GM12878 (cell line): ENCODE data around the gene SHC4. TPM values are rescaled to one million over a fixed set of nuclear protein-coding genes. Genes with fewer than 3 reads are reported as not detected.

Source experiments
- ATAC-seq: fragments of 200-7000 bp; cut with Tn5 transposase; 3 replicates; pipeline ENCODE4 v1.9.1; 2020; ENCODE audit warnings: mild to moderate bottlenecking, moderate library complexity
- BruUV-seq: library from RNA; stranded (reverse); fragments of 400-500 nt; replicated peaks from 2 replicates; lab custom pipeline; 2021; lab: Mats Ljungman, UMichigan
- CTCF ChIA-PET: fragments of 300-600 bp; sonication (Branson Sonifier 250); formaldehyde crosslinking; extraction: SDS; loops from one replicate; lab custom pipeline; 2021; ENCODE audit warnings: inconsistent platforms; lab: Yijun Ruan, JAX
- POLR2A ChIA-PET: fragments of 350-600 bp; formaldehyde crosslinking; extraction: SDS; loops from one replicate; lab custom pipeline; 2021; ENCODE audit warnings: inconsistent platforms; lab: Charles Lee
- RAD21 ChIA-PET: fragments of 300-600 bp; sonication (Branson Sonifier 250); formaldehyde crosslinking; loops from one replicate; lab custom pipeline; 2023; ENCODE audit warnings: antibody characterized with exemption; ENCODE audit not compliant: unreplicated experiment; lab: Charles Lee
- SMC1A ChIA-PET: fragments of 300-600 bp; sonication (Branson Sonifier 250); formaldehyde crosslinking; loops from one replicate; lab custom pipeline; 2023; ENCODE audit not compliant: unreplicated experiment, uncharacterized antibody; lab: Charles Lee
- DNase-seq: peaks from one replicate; pipeline ENCODE4 v3.0.0-alpha.2; 2011; ENCODE audit warnings: low read depth, low spot score
- FAIRE-seq: peaks from 3 replicates; lab custom pipeline; 2011; peaks lifted over from hg19 to GRCh38; lab: Jason Lieb, UNC
- H2AFZ ChIP-seq: 2 replicates; pipeline ENCODE4 v1.6.0; 2011; ENCODE audit warnings: low read depth, low read length, control low read depth; ENCODE audit not compliant: control insufficient read depth
- H3K27ac ChIP-seq: 2 replicates; pipeline ENCODE4 v1.5.1; 2011; ENCODE audit warnings: control low read depth; ENCODE audit not compliant: control insufficient read depth, insufficient read depth
- H3K27me3 ChIP-seq, 2 experiments: replicated peaks in 1 of 2; 2 replicates each; pipeline versions ENCODE4 v1.6.0 to v1.6.1; 2011; ENCODE audit warnings: low read length in 1 of 2; ENCODE audit not compliant: control insufficient read depth in 2 of 2, insufficient read depth in 2 of 2
- H3K36me3 ChIP-seq, 2 experiments: 2 replicates each; pipeline ENCODE4 v1.5.1; 2011; ENCODE audit warnings: low read length in 1 of 2; ENCODE audit not compliant: control insufficient read depth in 2 of 2, insufficient read depth in 2 of 2
- H3K4me1 ChIP-seq: 2 replicates; pipeline ENCODE4 v1.6.1; 2011; ENCODE audit warnings: mild to moderate bottlenecking, low read length, moderate library complexity, mixed read lengths; ENCODE audit not compliant: control insufficient read depth, insufficient read depth
- H3K4me2 ChIP-seq: 2 replicates; pipeline ENCODE4 v1.6.0; 2011; ENCODE audit warnings: control low read depth; ENCODE audit not compliant: control insufficient read depth, insufficient read depth
- H3K4me3 ChIP-seq: fragments of 200-600 bp; sonication (generic); 2 replicates; pipeline ENCODE4 v1.5.1; 2016
- H3K79me2 ChIP-seq: 2 replicates; pipeline ENCODE4 v1.6.0; 2011; ENCODE audit warnings: low read length; ENCODE audit not compliant: control insufficient read depth, insufficient read depth
- H3K9ac ChIP-seq: 2 replicates; pipeline ENCODE4 v1.8.0; 2011; ENCODE audit warnings: low read length, control low read depth, mixed read lengths; ENCODE audit not compliant: control insufficient read depth, insufficient read depth
- H3K9me3 ChIP-seq: replicated peaks from 3 replicates; pipeline ENCODE4 v1.5.1; 2011; ENCODE audit warnings: mild to moderate bottlenecking, low read length; ENCODE audit not compliant: control insufficient read depth, insufficient read depth
- H4K20me1 ChIP-seq: 2 replicates; pipeline ENCODE4 v1.6.0; 2011; ENCODE audit not compliant: control insufficient read depth, insufficient read depth
- ASH2L ChIP-seq: fragments of 300-600, 200-600 bp; sonication (generic); IDR thresholded peaks from 2 replicates; pipeline ENCODE4 v1.6.1; 2017; ENCODE audit warnings: low read depth, mild to moderate bottlenecking, borderline replicate concordance
- BACH1 ChIP-seq: fragments of 450-650 bp; IDR thresholded peaks from 2 replicates; pipeline ENCODE4 v1.6.1; 2017; ENCODE audit warnings: mild to moderate bottlenecking, borderline replicate concordance
- BCL11A ChIP-seq: IDR thresholded peaks from 2 replicates; pipeline ENCODE4 v1.6.1; 2011; ENCODE audit warnings: low read depth, low read length
- BMI1 ChIP-seq: fragments of 450-650 bp; IDR thresholded peaks from 2 replicates; pipeline ENCODE4 v1.6.1; 2016; ENCODE audit warnings: mild to moderate bottlenecking, moderate library complexity, borderline replicate concordance
- BRCA1 ChIP-seq: IDR thresholded peaks from 2 replicates; pipeline ENCODE4 v1.6.1; 2011; ENCODE audit warnings: low read depth, low read length, improper control_type of control experiment
- CBX5 ChIP-seq: sonication (generic); IDR thresholded peaks from 2 replicates; pipeline ENCODE4 v1.6.1; 2016; ENCODE audit warnings: low read depth, moderate library complexity, mild to moderate bottlenecking, inconsistent platforms
- CHD2 ChIP-seq: IDR thresholded peaks from 2 replicates; pipeline ENCODE4 v1.6.1; 2011; ENCODE audit warnings: low read depth, low read length, improper control_type of control experiment, borderline replicate concordance
- DPF2 ChIP-seq: fragments of 450-650 bp; IDR thresholded peaks from 2 replicates; pipeline ENCODE4 v1.6.1; 2017; ENCODE audit warnings: mild to moderate bottlenecking
- HDGF ChIP-seq: fragments of 450-650 bp; IDR thresholded peaks from 2 replicates; pipeline ENCODE4 v1.6.1; 2016; ENCODE audit warnings: antibody characterized with exemption
- NFYB ChIP-seq: IDR thresholded peaks from 2 replicates; pipeline ENCODE4 v1.6.1; 2011; ENCODE audit warnings: low read depth, mild to moderate bottlenecking, low read length, improper control_type of control experiment, moderate library complexity; ENCODE audit not compliant: insufficient read depth
- RAD21 ChIP-seq: IDR thresholded peaks from 2 replicates; pipeline ENCODE4 v1.6.1; 2011; ENCODE audit warnings: mild to moderate bottlenecking, low read depth, low read length, moderate library complexity; ENCODE audit not compliant: insufficient read depth
- RAD51 ChIP-seq: fragments of 450-650 bp; IDR thresholded peaks from 2 replicates; pipeline ENCODE4 v1.6.1; 2016; ENCODE audit warnings: moderate library complexity, mild to moderate bottlenecking, inconsistent platforms
- SMARCA5 ChIP-seq: fragments of 450-650 bp; IDR thresholded peaks from 2 replicates; pipeline ENCODE4 v1.6.1; 2017; ENCODE audit warnings: mild to moderate bottlenecking
- SMC3 ChIP-seq: IDR thresholded peaks from 2 replicates; pipeline ENCODE4 v1.6.1; 2011; ENCODE audit warnings: low read length, improper control_type of control experiment, borderline replicate concordance
- SUZ12 ChIP-seq: fragments of 200-600 bp; sonication (generic); IDR thresholded peaks from one replicate; pipeline ENCODE4 v1.6.1; 2018; ENCODE audit warnings: antibody characterized with exemption, mild to moderate bottlenecking; ENCODE audit not compliant: unreplicated experiment
- WRNIP1 ChIP-seq: IDR thresholded peaks from 2 replicates; pipeline ENCODE4 v1.6.1; 2011; ENCODE audit warnings: low read depth, low read length, improper control_type of control experiment, borderline replicate concordance
- WGBS: methylation state at CpG from one replicate; pipeline ENCODE4 v1.1.6; 2016; ENCODE audit warnings: low lambda C conversion rate; ENCODE audit not compliant: insufficient replicate concordance, insufficient coverage; ENCODE audit errors: missing lambda C conversion rate; 5-methylcytosine and 5-hydroxymethylcytosine counted together
- in situ Hi-C: fragments of 300-500 bp; cut with MboI; formaldehyde crosslinking; loops from 9 replicates; pipeline ENCODE4 v1.14.3; 2018; ENCODE audit warnings: mixed read lengths
- intact Hi-C: fragments of 100-400 bp; cut with micrococcal nuclease; formaldehyde crosslinking; loops from one replicate; pipeline ENCODE4 v1.14.2; 2022; ENCODE audit not compliant: unreplicated experiment
- polyA plus RNA-seq, 11 experiments: library from polyadenylated mRNA; depleted of rRNA in 4 of 11; unstranded in 6 of 11; stranded (reverse) in 5 of 11; fragments of >200 nt; fragmentation: Nextera tagmentation in 4 of 11; fragmentation: Illumina TruSeq in 1 of 11; extraction: Ambion mirVana in 4 of 11; extraction: Trizol in 1 of 11; gene quantifications; 1 replicate in 1 of 11; 2 replicates in 10 of 11; pipeline versions ENCODE4 v1.2.1 to v1.2.3, GENCODE V29; 2011 to 2016; ENCODE audit warnings: inconsistent platforms in 2 of 11, missing spikeins in 2 of 11, low read depth in 1 of 11
- total RNA-seq, 4 experiments: library from RNA; depleted of rRNA in 3 of 4; stranded (reverse); fragments of >200 nt in 3 of 4; fragmentation: Illumina TruSeq in 1 of 4; extraction: Trizol in 1 of 4; gene quantifications; 2 replicates each; pipeline versions ENCODE4 v1.2.1 to v1.2.3, GENCODE V29; 2013 to 2021
- TF ChIP-seq, protein P1 (sequence below): IDR thresholded peaks from 2 replicates; pipeline ENCODE4 v1.6.1; 2012; ENCODE audit warnings: low read depth, low read length, improper control_type of control experiment
- TF ChIP-seq, protein P2 (sequence below): fragments of 450-650 bp; IDR thresholded peaks from 2 replicates; pipeline ENCODE4 v1.6.1; 2018; ENCODE audit warnings: borderline replicate concordance, mild to moderate bottlenecking; ENCODE audit not compliant: partially characterized antibody

The SHC4 gene
- total and polyA plus RNA-seq, 10 of the 15 experiments (the other 5 are each of a cell fraction or from before 2014, with no cell fraction given), result 0.04 to 0.87 (median 0.14) TPM

GRCh38 chr15:48811325-48811958 lies 152.3 kb downstream of the SHC4 start (continued):
- TF ChIP-seq BRCA1, result no peak
- TF ChIP-seq SUZ12, result no peak
- peak; percentile 4; the same call in 1 of the 2 replicates for TF ChIP-seq CHD2
- TF ChIP-seq, protein P1, sequence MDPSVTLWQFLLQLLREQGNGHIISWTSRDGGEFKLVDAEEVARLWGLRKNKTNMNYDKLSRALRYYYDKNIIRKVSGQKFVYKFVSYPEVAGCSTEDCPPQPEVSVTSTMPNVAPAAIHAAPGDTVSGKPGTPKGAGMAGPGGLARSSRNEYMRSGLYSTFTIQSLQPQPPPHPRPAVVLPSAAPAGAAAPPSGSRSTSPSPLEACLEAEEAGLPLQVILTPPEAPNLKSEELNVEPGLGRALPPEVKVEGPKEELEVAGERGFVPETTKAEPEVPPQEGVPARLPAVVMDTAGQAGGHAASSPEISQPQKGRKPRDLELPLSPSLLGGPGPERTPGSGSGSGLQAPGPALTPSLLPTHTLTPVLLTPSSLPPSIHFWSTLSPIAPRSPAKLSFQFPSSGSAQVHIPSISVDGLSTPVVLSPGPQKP, result 0 out of 2 replicates have a peak, but pooled peaks have one; percentile 3
- TF ChIP-seq WRNIP1, result no peak
- TF ChIP-seq BMI1, result peak; percentile 95

DNA sequence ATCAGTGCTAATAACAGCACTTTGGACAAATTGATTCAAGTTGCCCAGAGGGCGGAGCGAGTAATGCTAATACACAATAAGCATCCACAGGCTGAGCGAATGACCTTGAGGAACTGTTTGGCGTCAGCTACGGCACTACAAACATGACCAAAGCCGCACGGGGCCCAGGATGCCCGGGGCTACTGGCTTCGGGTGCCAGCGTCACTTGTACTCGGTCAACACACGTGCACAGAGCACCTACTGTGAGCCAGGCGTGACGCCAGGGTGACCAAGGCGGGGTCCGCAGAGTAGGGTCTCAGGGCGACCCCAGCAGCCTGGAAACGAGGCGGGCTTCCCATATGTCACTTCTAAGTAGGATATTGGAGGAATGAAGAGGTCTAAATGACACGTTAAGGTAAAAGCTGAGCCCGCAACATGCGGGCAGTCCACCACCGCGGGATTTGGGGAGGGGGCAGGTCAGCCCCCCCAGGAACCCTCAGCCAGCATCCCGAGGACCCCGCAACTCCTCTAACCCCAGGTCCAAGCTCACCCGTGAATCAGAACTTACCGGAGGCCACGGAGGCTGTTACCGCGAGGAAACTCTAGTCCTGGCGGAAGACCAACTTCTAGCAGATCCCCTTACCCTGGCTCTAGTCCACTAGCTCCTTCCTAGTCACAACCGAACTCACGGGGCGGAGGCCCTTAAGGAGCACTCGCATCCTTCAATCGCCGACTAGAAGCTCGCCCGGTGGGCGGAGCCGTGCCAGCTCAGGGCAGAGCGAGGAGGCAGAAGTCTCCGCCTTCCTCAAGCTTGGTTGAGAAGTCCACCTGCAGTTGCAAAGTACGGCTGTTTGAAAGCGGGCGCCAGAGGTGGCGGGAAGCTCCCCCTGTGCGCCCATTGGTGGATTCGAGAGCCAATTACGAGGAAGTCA lies 153.1 kb downstream of the SHC4 start, which contains the start of gene CEP152:
Gene CEP152 (minus strand): TSS at position 656 of the 911 bp plus-strand sequence. CDS start 5,420 bp downstream, outside the sequence.
- no peaks in the 10 kb centered on the region for H3K9me3 ChIP-seq
- 0 out of 2 replicates have a peak, but pooled peaks cover 2% of the 10 kb centered on the region for H3K4me1 ChIP-seq
- ChIA-PET SMC1A (interaction anchor here (0.5 to 3.4 kb wide), 10 partner anchors 11 to 1480 kb away, joined by 3 to 27 read pairs (median 4); no protein-coding TSS in a partner anchor), CTCF (interaction anchor here (0.9 to 2.2 kb wide), 15 partner anchors 9 to 612 kb away, joined by 3 to 20 read pairs (median 4); partner anchors contain the start of genes EID1 and FGF7), RAD21 (interaction anchor here (0.6 to 2.1 kb wide), 22 partner anchors 9 to 478 kb away, joined by 3 to 16 read pairs (median 3); partner anchors contain the start of genes COPS2, EID1 and SECISBP2L), POLR2A (interaction anchor here (0.8 to 2.8 kb wide), 11 partner anchors 9 to 345 kb away, joined by 3 to 18 read pairs (median 5); partner anchors contain the start of gene EID1)
- H3K4me3 ChIP-seq, result peak within 1 kb of the TSS; percentile 79
- no peaks in the 10 kb centered on the region; a peak in 1 of 4 replicates for H3K27me3 ChIP-seq
- H3K9ac ChIP-seq, result peak within 1 kb of the TSS; percentile 77
- in situ Hi-C loops, result loop anchor here (25.0 kb wide), 1 partner anchor 648 kb away; no protein-coding TSS in a partner anchor
- peak within 1 kb of the TSS; percentile 86 for H2AFZ ChIP-seq
- WGBS, result under 1% methylated on average over 51 of the region's 51 CpGs
- peak; percentile 98 for DNase-seq
- H3K36me3 ChIP-seq, result no peaks in the 10 kb centered on the region
- peaks cover 32% of the 10 kb centered on the region for H3K79me2 ChIP-seq
- H3K27ac ChIP-seq, result peak within 1 kb of the TSS; percentile 73
- peak; percentile 94 for ATAC-seq
- FAIRE-seq, result peak; percentile 98
- intact Hi-C loops, result no loop called here
- BruUV-seq, result TSS peak; percentile 54
- peak within 1 kb of the TSS; percentile 96 for H3K4me2 ChIP-seq
- H4K20me1 ChIP-seq, result no peaks in the 10 kb centered on the region
- TF ChIP-seq ASH2L (no peak), SMC3 (no peak; the same call in 1 of the 2 replicates), BCL11A (0 out of 2 replicates have a peak, but pooled peaks have one; percentile 18), HDGF (peak; percentile 74), RAD51 (no peak), BACH1 (no peak), NFYB (peak; percentile 100), DPF2 (peak; percentile 74), CBX5 (no peak), RAD21 (no peak), SMARCA5 (0 out of 2 replicates have a peak, but pooled peaks have one; percentile 20)
- TF ChIP-seq, protein P2, sequence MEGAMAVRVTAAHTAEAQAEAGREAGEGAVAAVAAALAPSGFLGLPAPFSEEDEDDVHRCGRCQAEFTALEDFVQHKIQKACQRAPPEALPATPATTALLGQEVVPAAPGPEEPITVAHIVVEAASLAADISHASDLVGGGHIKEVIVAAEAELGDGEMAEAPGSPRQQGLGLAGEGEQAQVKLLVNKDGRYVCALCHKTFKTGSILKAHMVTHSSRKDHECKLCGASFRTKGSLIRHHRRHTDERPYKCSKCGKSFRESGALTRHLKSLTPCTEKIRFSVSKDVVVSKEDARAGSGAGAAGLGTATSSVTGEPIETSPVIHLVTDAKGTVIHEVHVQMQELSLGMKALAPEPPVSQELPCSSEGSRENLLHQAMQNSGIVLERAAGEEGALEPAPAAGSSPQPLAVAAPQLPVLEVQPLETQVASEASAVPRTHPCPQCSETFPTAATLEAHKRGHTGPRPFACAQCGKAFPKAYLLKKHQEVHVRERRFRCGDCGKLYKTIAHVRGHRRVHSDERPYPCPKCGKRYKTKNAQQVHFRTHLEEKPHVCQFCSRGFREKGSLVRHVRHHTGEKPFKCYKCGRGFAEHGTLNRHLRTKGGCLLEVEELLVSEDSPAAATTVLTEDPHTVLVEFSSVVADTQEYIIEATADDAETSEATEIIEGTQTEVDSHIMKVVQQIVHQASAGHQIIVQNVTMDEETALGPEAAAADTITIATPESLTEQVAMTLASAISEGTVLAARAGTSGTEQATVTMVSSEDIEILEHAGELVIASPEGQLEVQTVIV, result peak; percentile 56
